ENCODE results near the gene FBXL7. TPM values are rescaled to one million over a fixed set of nuclear protein-coding genes. Genes with fewer than 3 reads are reported as not detected.

FBXL7 gene
- polyA plus RNA-seq, 1 donor from 2014 or later: 0.24 TPM

DNA sequence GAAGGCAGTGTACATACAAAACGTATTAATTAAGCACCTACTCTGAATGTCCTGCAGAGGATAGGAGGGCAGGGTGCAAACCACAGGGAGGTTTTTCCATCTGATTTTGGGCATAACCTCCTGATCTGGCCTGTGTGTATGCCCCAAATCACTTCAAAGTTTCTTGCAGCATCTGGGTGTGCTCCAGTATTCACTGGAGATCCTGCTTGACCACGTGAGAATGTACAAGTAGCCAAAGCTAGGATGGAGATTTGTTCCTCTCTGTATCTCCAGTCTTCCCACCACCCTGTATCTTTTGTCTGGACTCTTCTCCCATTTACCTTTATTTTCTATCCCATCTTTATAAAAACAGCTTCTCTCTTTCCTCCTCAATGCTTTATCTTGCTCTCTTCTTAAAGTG is 207.7 kb downstream of the FBXL7 start:
- no peak overlapping the region for H3K4me2 ChIP-seq (ENCODE audit: low read length)
- TF ChIP-seq EZH2 (IDR thresholded peaks at IDR 0.05; ENCODE audit: borderline replicate concordance, insufficient read depth, low read length, poor library complexity, severe bottlenecking) (no peak), POLR2AphosphoS5 (IDR thresholded peaks at IDR 0.05) (no peak), EP300 (conservative IDR thresholded peaks at IDR 0.05; ENCODE audit: poor library complexity, severe bottlenecking) (no peak), MXI1 (conservative IDR thresholded peaks at IDR 0.05; ENCODE audit: poor library complexity, severe bottlenecking) (no peak), RAD21 (conservative IDR thresholded peaks at IDR 0.05) (no peak), SMC3 (conservative IDR thresholded peaks at IDR 0.05; ENCODE audit: poor library complexity) (no peak)
- TF ChIP-seq, protein P1, sequence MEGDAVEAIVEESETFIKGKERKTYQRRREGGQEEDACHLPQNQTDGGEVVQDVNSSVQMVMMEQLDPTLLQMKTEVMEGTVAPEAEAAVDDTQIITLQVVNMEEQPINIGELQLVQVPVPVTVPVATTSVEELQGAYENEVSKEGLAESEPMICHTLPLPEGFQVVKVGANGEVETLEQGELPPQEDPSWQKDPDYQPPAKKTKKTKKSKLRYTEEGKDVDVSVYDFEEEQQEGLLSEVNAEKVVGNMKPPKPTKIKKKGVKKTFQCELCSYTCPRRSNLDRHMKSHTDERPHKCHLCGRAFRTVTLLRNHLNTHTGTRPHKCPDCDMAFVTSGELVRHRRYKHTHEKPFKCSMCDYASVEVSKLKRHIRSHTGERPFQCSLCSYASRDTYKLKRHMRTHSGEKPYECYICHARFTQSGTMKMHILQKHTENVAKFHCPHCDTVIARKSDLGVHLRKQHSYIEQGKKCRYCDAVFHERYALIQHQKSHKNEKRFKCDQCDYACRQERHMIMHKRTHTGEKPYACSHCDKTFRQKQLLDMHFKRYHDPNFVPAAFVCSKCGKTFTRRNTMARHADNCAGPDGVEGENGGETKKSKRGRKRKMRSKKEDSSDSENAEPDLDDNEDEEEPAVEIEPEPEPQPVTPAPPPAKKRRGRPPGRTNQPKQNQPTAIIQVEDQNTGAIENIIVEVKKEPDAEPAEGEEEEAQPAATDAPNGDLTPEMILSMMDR (IDR thresholded peaks at IDR 0.05; ENCODE audit: poor library complexity, severe bottlenecking): no peak

DNA sequence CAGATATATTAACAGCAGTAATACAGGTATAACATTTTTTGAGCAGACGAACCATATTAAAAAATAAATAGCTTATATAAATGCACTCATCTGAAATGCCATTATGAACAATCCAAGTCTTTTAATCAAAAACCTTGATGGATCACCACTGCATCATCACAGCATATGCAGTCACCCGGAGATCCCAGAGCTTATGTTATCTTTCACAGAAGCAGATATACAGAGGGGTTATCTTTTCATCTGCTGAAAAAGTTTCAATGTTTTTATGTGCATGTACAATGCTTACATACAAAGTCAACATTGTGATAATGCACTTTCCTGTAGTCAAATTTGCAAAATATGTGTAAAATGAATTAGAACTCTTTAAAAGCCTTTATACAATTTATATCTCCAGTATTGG is 211.9 kb downstream of the FBXL7 start:
- no peak for TF ChIP-seq RAD21 (conservative IDR thresholded peaks at IDR 0.05)
- no peak for TF ChIP-seq MXI1 (conservative IDR thresholded peaks at IDR 0.05; ENCODE audit: poor library complexity, severe bottlenecking)
- no peak for TF ChIP-seq REST (IDR thresholded peaks at IDR 0.05; ENCODE audit: borderline replicate concordance)
- no peak for TF ChIP-seq POLR2AphosphoS5 (IDR thresholded peaks at IDR 0.05)
- TF ChIP-seq, protein P1 (IDR thresholded peaks at IDR 0.05; ENCODE audit: poor library complexity, severe bottlenecking): no peak
- TF ChIP-seq TAF1 (IDR thresholded peaks at IDR 0.05; ENCODE audit: low read depth): no peak
- TF ChIP-seq EZH2 (IDR thresholded peaks at IDR 0.05; ENCODE audit: borderline replicate concordance, insufficient read depth, low read length, poor library complexity, severe bottlenecking): no peak
- Histone ChIP-seq H3K4me2 (ENCODE audit: low read length) (no peak overlapping the region), H3K4me3 (ENCODE audit: low read length) (no peak overlapping the region), H2AFZ (ENCODE audit: low read depth, low read length) (no peak overlapping the region), H3K27me3 (ENCODE audit: insufficient read depth, low read depth, low read length) (no peaks in the 10 kb centered on the region), H4K20me1 (ENCODE audit: insufficient read depth) (no peaks in the 10 kb centered on the region), H3K9me2 (ENCODE audit: insufficient read depth, low read length) (no peaks in the 10 kb centered on the region), H3F3A (ENCODE audit: insufficient read depth, low read length, poor library complexity, severe bottlenecking) (no peaks in the 10 kb centered on the region), H3K9me3 (ENCODE audit: low read length) (no peaks in the 10 kb centered on the region), H3K36me3 (ENCODE audit: insufficient read depth, low read length) (no peaks in the 10 kb centered on the region), H3K79me2 (replicated peaks; ENCODE audit: insufficient read depth, low read length) (peaks cover 5% of the 10 kb centered on the region), H3K27ac (ENCODE audit: low read length) (no peak overlapping the region), H3K9ac (ENCODE audit: low read length) (no peak overlapping the region)

More for the DNA sequence above, 207.7 kb downstream of the FBXL7 start:
- Histone ChIP-seq H3F3A (ENCODE audit: insufficient read depth, low read length, poor library complexity, severe bottlenecking) (no peaks in the 10 kb centered on the region), H3K27me3 (ENCODE audit: insufficient read depth, low read depth, low read length) (no peaks in the 10 kb centered on the region), H3K27ac (ENCODE audit: low read length) (no peak overlapping the region), H3K9me3 (ENCODE audit: low read length) (no peaks in the 10 kb centered on the region), H3K36me3 (ENCODE audit: insufficient read depth, low read length) (no peaks in the 10 kb centered on the region), H3K9ac (ENCODE audit: low read length) (no peak overlapping the region), H2AFZ (ENCODE audit: low read depth, low read length) (no peak overlapping the region), H3K4me3 (ENCODE audit: low read length) (no peak overlapping the region), H3K9me2 (ENCODE audit: insufficient read depth, low read length) (no peaks in the 10 kb centered on the region), H3K79me2 (replicated peaks; ENCODE audit: insufficient read depth, low read length) (no peaks in the 10 kb centered on the region), H4K20me1 (ENCODE audit: insufficient read depth) (no peaks in the 10 kb centered on the region)
